GM23248 (cell line): Measurements from ENCODE around the gene LRP1. TPM values are rescaled to one million over a fixed set of nuclear protein-coding genes. Genes with fewer than 3 reads are reported as not detected.

Experiments used
- DNase-seq: peaks from one replicate; pipeline ENCODE4 v3.0.0-alpha.2; 2015
- H2AFZ ChIP-seq: fragments of 200-600 bp; sonication (generic); 2 replicates; pipeline ENCODE4 v1.6.1; 2016; ENCODE audit warnings: antibody characterized with exemption
- H3F3A ChIP-seq: fragments of 200-600 bp; sonication (generic); 2 replicates; pipeline ENCODE4 v1.6.1; 2016; ENCODE audit warnings: mild to moderate bottlenecking, antibody characterized with exemption, mixed run types; ENCODE audit not compliant: insufficient read depth
- H3K27ac ChIP-seq: fragments of 200-600 bp; sonication (generic); 2 replicates; pipeline ENCODE4 v1.5.1; 2016; ENCODE audit warnings: mild to moderate bottlenecking
- H3K27me3 ChIP-seq: fragments of 200-600 bp; sonication (generic); replicated peaks from 2 replicates; pipeline ENCODE4 v1.6.1; 2016; ENCODE audit warnings: mild to moderate bottlenecking; ENCODE audit not compliant: insufficient read depth
- H3K36me3 ChIP-seq: fragments of 200-600 bp; sonication (generic); 2 replicates; pipeline ENCODE4 v1.6.1; 2016; ENCODE audit warnings: low read depth, mild to moderate bottlenecking
- H3K4me1 ChIP-seq: fragments of 200-600 bp; sonication (generic); 2 replicates; pipeline ENCODE4 v1.6.1; 2016; ENCODE audit warnings: mild to moderate bottlenecking; ENCODE audit not compliant: insufficient read depth
- H3K4me2 ChIP-seq: fragments of 200-600 bp; sonication (generic); one replicate; pipeline ENCODE4 v1.6.1; 2016; ENCODE audit warnings: mild to moderate bottlenecking; ENCODE audit not compliant: unreplicated experiment
- H3K4me3 ChIP-seq: fragments of 200-600 bp; sonication (generic); 2 replicates; pipeline ENCODE4 v1.5.1; 2016; ENCODE audit warnings: mild to moderate bottlenecking
- H3K79me2 ChIP-seq: fragments of 200-600 bp; sonication (generic); 2 replicates; pipeline ENCODE4 v1.6.1; 2016; ENCODE audit warnings: mild to moderate bottlenecking; ENCODE audit not compliant: insufficient read depth
- H3K9ac ChIP-seq: fragments of 200-600 bp; sonication (generic); 2 replicates; pipeline ENCODE4 v1.6.1; 2016; ENCODE audit warnings: mild to moderate bottlenecking
- H3K9me2 ChIP-seq: fragments of 200-600 bp; sonication (generic); 2 replicates; pipeline ENCODE4 v1.6.1; 2016; ENCODE audit warnings: mixed run types, mild to moderate bottlenecking, moderate library complexity; ENCODE audit not compliant: insufficient read depth
- H3K9me3 ChIP-seq: fragments of 200-600 bp; sonication (generic); one replicate; pipeline ENCODE4 v1.6.1; 2017; ENCODE audit warnings: low read depth
- H4K20me1 ChIP-seq: fragments of 200-600 bp; sonication (generic); 2 replicates; pipeline ENCODE4 v1.6.0; 2016; ENCODE audit not compliant: insufficient read depth
- EZH2 ChIP-seq: fragments of 200-600 bp; sonication (generic); IDR thresholded peaks from 2 replicates; pipeline ENCODE4 v1.6.1; 2018; ENCODE audit warnings: antibody characterized with exemption, mild to moderate bottlenecking; ENCODE audit not compliant: insufficient read depth, poor library complexity, severe bottlenecking
- EZH2phosphoT487 ChIP-seq: fragments of 200-600 bp; sonication (generic); IDR thresholded peaks from 2 replicates; pipeline ENCODE4 v1.6.1; 2018; ENCODE audit warnings: antibody characterized with exemption, moderate library complexity, mild to moderate bottlenecking, low read depth; ENCODE audit not compliant: insufficient read depth
- WGBS, 2 experiments: methylation state at CpG; one replicate each; pipeline ENCODE4 v1.1.6; 2015 to 2017; ENCODE audit warnings: low lambda C conversion rate in 2 of 2, low coverage in 1 of 2; ENCODE audit errors: missing lambda C conversion rate in 2 of 2; 5-methylcytosine and 5-hydroxymethylcytosine counted together
- in situ Hi-C: fragments of 300-500 bp; cut with MboI; formaldehyde crosslinking; loops from 2 replicates; pipeline ENCODE4 v1.15.0; 2020
- polyA plus RNA-seq: library from polyadenylated mRNA; unstranded; fragments of >200 nt; fragmentation: Nextera tagmentation; extraction: Ambion mirVana; gene quantifications from 2 replicates; pipeline ENCODE4 v1.2.1, GENCODE V29; 2016
- total RNA-seq: library from RNA; depleted of rRNA; stranded (reverse); fragments of >200 nt; shearing (Covaris generic); gene quantifications from 2 replicates; pipeline ENCODE4 v1.2.3, GENCODE V29; 2014

LRP1 gene
- total and polyA plus RNA-seq, 2 experiments from 2014 or later: 166 to 257 TPM

- 63 to 64% methylated on average over 5 of the region's 5 CpGs for WGBS, 2 experiments
- Histone ChIP-seq H3K27me3 (no peaks in the 10 kb centered on the region), H4K20me1 (no peaks in the 10 kb centered on the region), H3K79me2 (peaks cover 74% of the 10 kb centered on the region), H3K4me2 (no peak overlapping the region), H3K9me2 (no peaks in the 10 kb centered on the region), H3K27ac (peak overlapping the region; percentile 21), H2AFZ (no peak overlapping the region), H3K36me3 (peaks cover 67% of the 10 kb centered on the region), H3K4me1 (peaks cover 1% of the 10 kb centered on the region; the same call in 1 of the 2 replicates), H3K9me3 (no peaks in the 10 kb centered on the region), H3K9ac (no peak overlapping the region), H3K4me3 (no peak overlapping the region), H3F3A (peaks cover 30% of the 10 kb centered on the region)
- peak; percentile 34 for DNase-seq
- no peak for TF ChIP-seq EZH2
- no peak for TF ChIP-seq EZH2phosphoT487
- in situ Hi-C loops: no loop called here
These were observed 53.4 kb downstream of the LRP1 start for GRCh38 chr12:57181561-57182155.

- Histone ChIP-seq H3K36me3 (peaks cover 71% of the 10 kb centered on the region), H3K4me2 (no peak overlapping the region), H3K9me2 (no peaks in the 10 kb centered on the region), H3K79me2 (peaks cover 68% of the 10 kb centered on the region), H3K9ac (no peak overlapping the region), H2AFZ (no peak overlapping the region), H3K4me1 (no peaks in the 10 kb centered on the region), H3K27me3 (no peaks in the 10 kb centered on the region), H3K27ac (no peak overlapping the region), H3K9me3 (no peaks in the 10 kb centered on the region), H3F3A (peaks cover 38% of the 10 kb centered on the region), H3K4me3 (no peak overlapping the region), H4K20me1 (no peaks in the 10 kb centered on the region)
- WGBS, 2 experiments: 73 to 75% methylated on average over 13 of the region's 13 CpGs
- DNase-seq: peak; percentile 77
- TF ChIP-seq EZH2 (no peak), EZH2phosphoT487 (no peak)
- in situ Hi-C loops: no loop called here
These were observed 54.8 kb downstream of the LRP1 start for GRCh38 chr12:57182918-57183575.

DNA sequence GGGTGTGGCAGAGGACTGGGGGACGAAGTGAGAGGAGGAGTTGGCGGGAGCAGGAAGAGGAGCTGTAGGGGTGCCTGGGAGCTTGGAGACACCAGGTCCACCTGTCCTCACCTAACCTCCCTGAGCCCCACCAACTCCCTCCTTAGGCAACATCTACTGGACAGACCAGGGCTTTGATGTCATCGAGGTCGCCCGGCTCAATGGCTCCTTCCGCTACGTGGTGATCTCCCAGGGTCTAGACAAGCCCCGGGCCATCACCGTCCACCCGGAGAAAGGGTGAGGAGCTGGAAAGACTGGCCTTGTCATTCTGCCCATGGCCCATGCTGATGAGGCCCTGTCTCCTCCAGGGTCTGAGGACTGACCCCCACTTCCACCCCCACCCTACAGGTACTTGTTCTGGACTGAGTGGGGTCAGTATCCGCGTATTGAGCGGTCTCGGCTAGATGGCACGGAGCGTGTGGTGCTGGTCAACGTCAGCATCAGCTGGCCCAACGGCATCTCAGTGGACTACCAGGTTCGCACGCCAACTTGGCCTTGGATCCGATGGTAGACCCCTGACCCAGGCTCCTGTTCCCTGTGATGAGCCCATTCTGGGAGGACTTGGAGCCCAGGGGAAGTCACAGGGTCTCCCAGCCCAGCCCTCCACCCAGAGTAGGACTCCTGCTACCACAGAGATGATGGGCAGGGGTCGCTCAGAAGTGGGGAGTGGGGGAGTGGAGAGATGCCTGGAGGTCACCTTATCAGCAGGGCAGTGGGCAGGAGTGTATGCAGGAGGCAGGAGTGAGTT lies 55.8 kb downstream of the LRP1 start:
- Histone ChIP-seq H3K4me2 (no peak overlapping the region), H3K36me3 (peaks cover 69% of the 10 kb centered on the region), H3K4me3 (no peak overlapping the region), H3K27me3 (no peaks in the 10 kb centered on the region), H2AFZ (no peak overlapping the region), H3K9me2 (no peaks in the 10 kb centered on the region), H3K27ac (no peak overlapping the region), H4K20me1 (no peaks in the 10 kb centered on the region), H3K4me1 (no peaks in the 10 kb centered on the region), H3K79me2 (peaks cover 57% of the 10 kb centered on the region), H3F3A (peaks cover 38% of the 10 kb centered on the region), H3K9me3 (no peaks in the 10 kb centered on the region), H3K9ac (no peak overlapping the region)
- in situ Hi-C loops: no loop called here
- no peak for TF ChIP-seq EZH2
- TF ChIP-seq EZH2phosphoT487: no peak
- 86% methylated on average over 20 to 22 of the region's 22 CpGs for WGBS, 2 experiments
- no peak for DNase-seq

DNA sequence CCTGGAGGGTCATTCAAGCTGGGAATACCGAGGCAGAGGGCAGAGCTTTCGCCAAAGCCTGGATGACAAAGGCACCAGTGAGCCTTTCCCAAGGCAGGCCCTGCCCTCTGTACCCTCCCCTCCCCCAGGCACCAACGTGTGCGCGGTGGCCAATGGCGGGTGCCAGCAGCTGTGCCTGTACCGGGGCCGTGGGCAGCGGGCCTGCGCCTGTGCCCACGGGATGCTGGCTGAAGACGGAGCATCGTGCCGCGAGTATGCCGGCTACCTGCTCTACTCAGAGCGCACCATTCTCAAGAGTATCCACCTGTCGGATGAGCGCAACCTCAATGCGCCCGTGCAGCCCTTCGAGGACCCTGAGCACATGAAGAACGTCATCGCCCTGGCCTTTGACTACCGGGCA lies 57.1 kb downstream of the LRP1 start:
- 82 to 85% methylated on average over 25 of the region's 25 CpGs for WGBS, 2 experiments
- no peak for TF ChIP-seq EZH2
- TF ChIP-seq EZH2phosphoT487: no peak
- Histone ChIP-seq H3K9me2 (no peaks in the 10 kb centered on the region), H3K4me3 (no peak overlapping the region), H3K36me3 (peaks cover 66% of the 10 kb centered on the region), H3K27me3 (no peaks in the 10 kb centered on the region), H3K4me1 (no peaks in the 10 kb centered on the region), H3K27ac (no peak overlapping the region), H3F3A (peaks cover 45% of the 10 kb centered on the region), H2AFZ (no peak overlapping the region), H3K79me2 (peaks cover 50% of the 10 kb centered on the region), H3K9ac (no peak overlapping the region), H4K20me1 (no peaks in the 10 kb centered on the region), H3K9me3 (no peaks in the 10 kb centered on the region), H3K4me2 (no peak overlapping the region)
- DNase-seq: no peak
- in situ Hi-C loops: no loop called here
